HEK293T (cell line): ENCODE data around the gene TADA3.

Experiments used
- ARNT ChIP-seq: fragments of 450-650 bp; IDR thresholded peaks from 2 replicates; pipeline ENCODE4 v1.6.1; 2017; ENCODE audit warnings: mild to moderate bottlenecking
- BHLHE40 ChIP-seq: fragments of 450-650 bp; IDR thresholded peaks from 2 replicates; pipeline ENCODE4 v1.6.1; 2016; ENCODE audit warnings: mild to moderate bottlenecking, moderate library complexity, borderline replicate concordance
- FOXA1 ChIP-seq: fragments of 450-650 bp; IDR thresholded peaks from 2 replicates; pipeline ENCODE4 v1.6.1; 2016; ENCODE audit warnings: mild to moderate bottlenecking
- FOXM1 ChIP-seq: fragments of 450-650 bp; IDR thresholded peaks from 2 replicates; pipeline ENCODE4 v1.6.1; 2017; ENCODE audit warnings: mild to moderate bottlenecking, borderline replicate concordance
- L3MBTL2 ChIP-seq: fragments of 450-650 bp; conservative IDR thresholded peaks from 2 replicates; pipeline ENCODE4 v1.6.1; 2016; ENCODE audit warnings: mild to moderate bottlenecking
- PKNOX1 ChIP-seq: fragments of 450-650 bp; IDR thresholded peaks from 2 replicates; pipeline ENCODE4 v1.6.1; 2016
- SP1 ChIP-seq: fragments of 450-650 bp; IDR thresholded peaks from 2 replicates; pipeline ENCODE4 v1.6.1; 2017
- TARDBP ChIP-seq: fragments of 450-650 bp; IDR thresholded peaks from 2 replicates; pipeline ENCODE4 v1.6.1; 2016

- TF ChIP-seq TARDBP (no peak), FOXM1 (no peak), SP1 (no peak), ARNT (no peak), PKNOX1 (no peak), FOXA1 (no peak), L3MBTL2 (no peak), BHLHE40 (no peak)
These were observed 41.5 kb downstream of the TADA3 start for GRCh38 chr3:9750556-9751411.
